ENCODE results near the gene LRRN4CL.

DNA sequence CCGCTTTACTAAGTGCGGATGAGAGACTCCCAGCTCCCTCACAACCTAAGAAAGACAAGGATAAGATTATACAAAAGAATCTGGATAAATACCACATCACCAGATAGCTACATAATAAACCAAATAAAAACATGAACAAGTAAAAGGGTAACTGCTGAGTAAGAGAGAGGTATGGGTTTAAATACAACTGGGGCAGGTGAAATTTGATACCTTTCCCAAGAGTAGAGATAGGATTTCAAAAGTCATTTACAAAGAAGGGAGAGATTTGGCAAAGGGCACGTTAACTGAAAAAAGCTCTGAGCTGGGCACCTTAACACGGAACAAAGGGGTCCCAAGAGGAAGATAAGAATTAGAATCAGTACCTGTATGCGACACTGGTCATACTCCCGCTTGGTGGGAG is 12.2 kb downstream of the LRRN4CL start:
- TF ChIP-seq EP300 (IDR thresholded peaks at IDR 0.05; ENCODE audit: low read length): no peak
- TF ChIP-seq FOXA1 (IDR thresholded peaks at IDR 0.05; ENCODE audit: borderline replicate concordance): no peak
- no peak for TF ChIP-seq RCOR1 (IDR thresholded peaks at IDR 0.05; ENCODE audit: borderline replicate concordance in 1 of 2, low read depth in 2 of 2, low read length in 2 of 2)
- TF ChIP-seq SIN3B (IDR thresholded peaks at IDR 0.05; ENCODE audit: low read depth): no peak
- TF ChIP-seq ZZZ3 (IDR thresholded peaks at IDR 0.05): no peak
- TF ChIP-seq, protein P1, sequence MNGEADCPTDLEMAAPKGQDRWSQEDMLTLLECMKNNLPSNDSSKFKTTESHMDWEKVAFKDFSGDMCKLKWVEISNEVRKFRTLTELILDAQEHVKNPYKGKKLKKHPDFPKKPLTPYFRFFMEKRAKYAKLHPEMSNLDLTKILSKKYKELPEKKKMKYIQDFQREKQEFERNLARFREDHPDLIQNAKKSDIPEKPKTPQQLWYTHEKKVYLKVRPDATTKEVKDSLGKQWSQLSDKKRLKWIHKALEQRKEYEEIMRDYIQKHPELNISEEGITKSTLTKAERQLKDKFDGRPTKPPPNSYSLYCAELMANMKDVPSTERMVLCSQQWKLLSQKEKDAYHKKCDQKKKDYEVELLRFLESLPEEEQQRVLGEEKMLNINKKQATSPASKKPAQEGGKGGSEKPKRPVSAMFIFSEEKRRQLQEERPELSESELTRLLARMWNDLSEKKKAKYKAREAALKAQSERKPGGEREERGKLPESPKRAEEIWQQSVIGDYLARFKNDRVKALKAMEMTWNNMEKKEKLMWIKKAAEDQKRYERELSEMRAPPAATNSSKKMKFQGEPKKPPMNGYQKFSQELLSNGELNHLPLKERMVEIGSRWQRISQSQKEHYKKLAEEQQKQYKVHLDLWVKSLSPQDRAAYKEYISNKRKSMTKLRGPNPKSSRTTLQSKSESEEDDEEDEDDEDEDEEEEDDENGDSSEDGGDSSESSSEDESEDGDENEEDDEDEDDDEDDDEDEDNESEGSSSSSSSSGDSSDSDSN (IDR thresholded peaks at IDR 0.05; ENCODE audit: borderline replicate concordance in 1 of 2, low read depth in 2 of 2, low read length in 2 of 2): no peak
- TF ChIP-seq, protein P2, sequence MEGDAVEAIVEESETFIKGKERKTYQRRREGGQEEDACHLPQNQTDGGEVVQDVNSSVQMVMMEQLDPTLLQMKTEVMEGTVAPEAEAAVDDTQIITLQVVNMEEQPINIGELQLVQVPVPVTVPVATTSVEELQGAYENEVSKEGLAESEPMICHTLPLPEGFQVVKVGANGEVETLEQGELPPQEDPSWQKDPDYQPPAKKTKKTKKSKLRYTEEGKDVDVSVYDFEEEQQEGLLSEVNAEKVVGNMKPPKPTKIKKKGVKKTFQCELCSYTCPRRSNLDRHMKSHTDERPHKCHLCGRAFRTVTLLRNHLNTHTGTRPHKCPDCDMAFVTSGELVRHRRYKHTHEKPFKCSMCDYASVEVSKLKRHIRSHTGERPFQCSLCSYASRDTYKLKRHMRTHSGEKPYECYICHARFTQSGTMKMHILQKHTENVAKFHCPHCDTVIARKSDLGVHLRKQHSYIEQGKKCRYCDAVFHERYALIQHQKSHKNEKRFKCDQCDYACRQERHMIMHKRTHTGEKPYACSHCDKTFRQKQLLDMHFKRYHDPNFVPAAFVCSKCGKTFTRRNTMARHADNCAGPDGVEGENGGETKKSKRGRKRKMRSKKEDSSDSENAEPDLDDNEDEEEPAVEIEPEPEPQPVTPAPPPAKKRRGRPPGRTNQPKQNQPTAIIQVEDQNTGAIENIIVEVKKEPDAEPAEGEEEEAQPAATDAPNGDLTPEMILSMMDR (IDR thresholded peaks at IDR 0.05 in 2 of 3, conservative IDR thresholded peaks at IDR 0.05 in 1 of 3; ENCODE audit: insufficient read depth in 2 of 3, low read depth in 1 of 3, low read length in 3 of 3): no peak
- TF ChIP-seq ZNF311 (CRISPR knock-in tag; IDR thresholded peaks at IDR 0.05): no peak
- TF ChIP-seq POLR2A (conservative IDR thresholded peaks at IDR 0.05): no peak
- TF ChIP-seq TCF7 (IDR thresholded peaks at IDR 0.05; ENCODE audit: borderline replicate concordance): no peak
- TF ChIP-seq, protein P3, sequence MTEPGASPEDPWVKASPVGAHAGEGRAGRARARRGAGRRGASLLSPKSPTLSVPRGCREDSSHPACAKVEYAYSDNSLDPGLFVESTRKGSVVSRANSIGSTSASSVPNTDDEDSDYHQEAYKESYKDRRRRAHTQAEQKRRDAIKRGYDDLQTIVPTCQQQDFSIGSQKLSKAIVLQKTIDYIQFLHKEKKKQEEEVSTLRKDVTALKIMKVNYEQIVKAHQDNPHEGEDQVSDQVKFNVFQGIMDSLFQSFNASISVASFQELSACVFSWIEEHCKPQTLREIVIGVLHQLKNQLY (CRISPR knock-in tag; conservative IDR thresholded peaks at IDR 0.05): no peak
- TF ChIP-seq ARNT (IDR thresholded peaks at IDR 0.05): no peak

Measured in K562 (cell line).